Measurements from ENCODE around the gene TP53AIP1.

TP53AIP1 gene

DNA sequence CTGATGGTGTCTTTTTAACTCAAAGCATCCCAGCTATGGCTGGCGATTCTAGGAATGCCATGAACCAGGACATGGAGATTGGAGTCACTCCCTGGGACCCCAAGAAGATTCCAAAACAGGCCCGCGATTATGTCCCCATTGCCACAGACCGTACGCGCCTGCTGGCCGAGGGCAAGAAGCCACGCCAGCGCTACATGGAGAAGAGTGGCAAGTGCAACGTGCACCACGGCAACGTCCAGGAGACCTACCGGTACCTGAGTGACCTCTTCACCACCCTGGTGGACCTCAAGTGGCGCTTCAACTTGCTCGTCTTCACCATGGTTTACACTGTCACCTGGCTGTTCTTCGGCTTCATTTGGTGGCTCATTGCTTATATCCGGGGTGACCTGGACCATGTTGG is 31.4 kb downstream of the TP53AIP1 start:
- H3K36me3 Mint-ChIP-seq (ENCODE audit: low read depth): no peaks in the 10 kb centered on the region
- ATAC-seq: no peak
- DNase-seq: no peak
- peaks cover 38% of the 10 kb centered on the region for H3K27me3 Mint-ChIP-seq
- H3K4me3 Mint-ChIP-seq: no peak overlapping the region
- H3K27ac Mint-ChIP-seq: no peak overlapping the region
- peaks cover 6% of the 10 kb centered on the region for H3K4me1 Mint-ChIP-seq
- H3K9me3 Mint-ChIP-seq: no peaks in the 10 kb centered on the region

- Mint-ChIP-seq H3K27me3 (peaks cover 36% of the 10 kb centered on the region), H3K4me1 (peaks cover 9% of the 10 kb centered on the region), H3K36me3 (ENCODE audit: low read depth) (no peaks in the 10 kb centered on the region), H3K4me3 (no peak overlapping the region), H3K27ac (no peak overlapping the region), H3K9me3 (no peaks in the 10 kb centered on the region)
- ATAC-seq: no peak
- DNase-seq: no peak
Measured at GRCh38 chr11:128910576-128910975, 32.1 kb downstream of the TP53AIP1 start.

- no peak for DNase-seq
- Mint-ChIP-seq H3K4me1 (peaks cover 11% of the 10 kb centered on the region), H3K9me3 (no peaks in the 10 kb centered on the region), H3K36me3 (ENCODE audit: low read depth) (no peaks in the 10 kb centered on the region), H3K4me3 (no peak overlapping the region), H3K27ac (peak overlapping the region; percentile 33), H3K27me3 (peaks cover 36% of the 10 kb centered on the region)
- ATAC-seq: no peak
Measured at GRCh38 chr11:128909438-128910125, 33.1 kb downstream of the TP53AIP1 start.

DNA sequence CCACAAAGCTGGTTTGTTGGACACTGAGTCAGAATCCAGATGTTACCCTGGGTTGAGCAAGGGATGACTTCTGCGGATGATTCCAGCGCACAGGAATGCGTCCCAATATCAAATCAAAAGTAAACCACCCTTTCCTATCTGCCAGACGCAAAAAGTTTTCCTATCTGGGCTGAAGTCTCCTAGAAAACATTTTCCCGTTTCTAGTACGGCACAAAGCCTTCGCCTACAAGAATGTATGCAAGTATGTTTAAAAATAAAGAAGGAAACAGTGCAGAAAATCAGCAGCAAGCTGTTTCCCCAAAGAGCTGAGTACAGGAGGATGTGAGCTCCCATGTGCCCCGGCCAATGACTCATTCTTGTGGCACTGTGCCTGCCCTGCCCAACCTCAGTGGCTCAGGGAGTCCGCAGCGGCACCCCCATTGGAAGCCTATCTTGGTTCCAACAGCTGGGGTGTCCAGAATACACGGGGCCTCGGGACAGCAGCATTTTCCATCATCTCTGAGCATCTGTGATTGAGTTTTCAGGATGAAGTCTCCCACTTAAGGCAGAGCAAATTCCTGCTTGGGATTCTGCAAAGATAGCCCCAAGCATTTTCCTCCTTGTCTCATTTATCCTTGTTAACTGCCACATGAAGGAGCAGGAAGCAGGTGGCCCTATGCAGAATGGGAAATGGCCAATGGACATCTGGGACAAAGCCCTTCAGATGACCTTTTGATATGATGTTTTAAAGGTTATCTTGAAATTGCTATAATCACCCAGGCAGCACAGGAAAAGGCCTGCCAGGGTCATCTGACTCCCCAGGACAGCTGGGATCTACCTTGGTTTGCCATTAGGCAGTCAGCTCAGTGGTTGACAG is 34.1 kb downstream of the TP53AIP1 start:
- Mint-ChIP-seq H3K9me3 (no peaks in the 10 kb centered on the region), H3K27me3 (peaks cover 43% of the 10 kb centered on the region), H3K4me1 (peaks cover 16% of the 10 kb centered on the region), H3K36me3 (ENCODE audit: low read depth) (no peaks in the 10 kb centered on the region), H3K27ac (no peak overlapping the region), H3K4me3 (no peak overlapping the region)
- DNase-seq: no peak
- peak; percentile 33 for ATAC-seq

DNA sequence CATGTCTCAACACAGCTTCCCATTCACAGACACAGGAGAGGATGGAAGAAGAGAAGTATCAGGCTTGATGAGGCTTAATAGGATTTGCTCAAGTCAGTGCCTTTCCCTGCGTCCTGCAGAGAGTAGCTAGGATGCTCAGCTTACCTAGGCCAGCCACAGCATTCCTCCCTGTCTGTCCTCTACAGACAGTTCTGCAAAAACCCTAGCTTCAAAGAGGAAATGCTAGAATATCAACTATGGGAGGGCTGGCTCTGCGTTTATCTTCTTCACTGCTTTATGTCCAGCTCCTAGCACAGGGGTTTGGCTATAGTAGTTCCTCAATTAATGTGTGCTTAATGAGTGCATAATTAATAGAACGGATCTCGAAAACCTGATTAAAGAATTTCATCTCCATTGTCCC is 35.1 kb downstream of the TP53AIP1 start:
- H3K4me1 Mint-ChIP-seq: peaks cover 16% of the 10 kb centered on the region
- no peak overlapping the region for H3K27ac Mint-ChIP-seq
- ATAC-seq: no peak
- H3K4me3 Mint-ChIP-seq: no peak overlapping the region
- no peak for DNase-seq
- peaks cover 41% of the 10 kb centered on the region for H3K27me3 Mint-ChIP-seq
- H3K9me3 Mint-ChIP-seq: no peaks in the 10 kb centered on the region
- no peaks in the 10 kb centered on the region for H3K36me3 Mint-ChIP-seq (ENCODE audit: low read depth)

- no peak for DNase-seq
- Mint-ChIP-seq H3K4me3 (peak overlapping the region; percentile 72), H3K36me3 (ENCODE audit: low read depth) (no peaks in the 10 kb centered on the region), H3K27ac (no peak overlapping the region), H3K4me1 (peaks cover 16% of the 10 kb centered on the region), H3K27me3 (peaks cover 39% of the 10 kb centered on the region), H3K9me3 (no peaks in the 10 kb centered on the region)
- ATAC-seq: no peak
Measured at GRCh38 chr11:128906185-128907050, 36.3 kb downstream of the TP53AIP1 start.

GRCh38 chr11:128905345-128906184 is 37.1 kb downstream of the TP53AIP1 start:
- Mint-ChIP-seq H3K4me3 (peak overlapping the region; percentile 72), H3K27me3 (peaks cover 39% of the 10 kb centered on the region), H3K9me3 (no peaks in the 10 kb centered on the region), H3K27ac (no peak overlapping the region), H3K36me3 (ENCODE audit: low read depth) (no peaks in the 10 kb centered on the region), H3K4me1 (peaks cover 16% of the 10 kb centered on the region)
- peak; percentile 56 for DNase-seq
- ATAC-seq: peak; percentile 65

DNA sequence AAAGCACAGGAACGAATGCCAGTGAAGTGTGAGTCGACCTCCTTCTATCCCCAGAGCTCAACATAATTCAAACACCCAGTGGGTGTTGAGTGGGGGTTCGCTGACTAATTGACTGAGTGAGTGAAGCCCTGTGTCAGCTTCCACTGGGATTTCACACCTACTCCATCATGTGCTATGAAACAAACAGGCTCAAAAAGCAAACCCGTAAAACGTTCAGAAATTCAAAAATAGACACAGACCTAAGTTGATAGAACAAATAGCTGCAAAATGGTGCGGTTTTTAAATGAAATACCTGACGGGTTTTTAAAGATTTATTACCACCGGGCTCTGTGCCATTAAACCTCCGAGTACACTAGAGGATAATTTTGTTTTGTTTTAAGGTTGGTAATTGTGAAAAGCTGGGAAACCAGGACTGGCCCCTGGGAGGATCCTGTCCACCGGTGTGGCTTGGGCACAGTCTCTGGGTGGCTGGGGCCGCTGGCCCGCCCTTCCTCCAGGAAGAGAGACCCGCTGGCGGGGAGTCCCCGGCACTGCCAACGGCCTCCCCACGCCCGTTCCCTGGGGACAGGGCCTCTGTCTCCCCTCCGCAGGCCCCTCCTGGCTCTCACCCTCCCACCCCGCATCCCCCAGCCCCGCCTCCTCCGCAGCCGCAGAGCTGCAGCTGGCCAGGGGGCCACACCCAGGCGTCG is 37.9 kb downstream of the TP53AIP1 start:
- Mint-ChIP-seq H3K27ac (no peak overlapping the region), H3K27me3 (peaks cover 35% of the 10 kb centered on the region), H3K4me3 (peak overlapping the region; percentile 61), H3K4me1 (peaks cover 16% of the 10 kb centered on the region), H3K9me3 (no peaks in the 10 kb centered on the region), H3K36me3 (ENCODE audit: low read depth) (no peaks in the 10 kb centered on the region)
- ATAC-seq: peak; percentile 18
- DNase-seq: no peak

DNA sequence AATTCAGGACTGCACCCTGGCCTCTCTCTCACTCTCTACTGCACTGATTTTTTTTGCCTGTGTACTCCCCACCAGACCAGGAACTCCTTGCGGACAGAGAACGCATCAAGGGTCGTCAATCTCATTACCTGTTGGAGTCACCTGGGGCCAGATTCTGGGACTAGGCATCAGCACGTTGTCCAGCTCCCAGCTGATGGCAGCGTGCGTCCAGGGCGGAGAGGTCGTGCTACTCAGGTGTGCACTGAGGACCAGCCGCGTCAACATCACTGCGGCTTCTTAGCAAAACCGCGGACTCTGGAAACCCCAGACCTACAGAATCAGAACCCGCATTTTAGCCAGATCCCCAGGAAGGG is 38.4 kb downstream of the TP53AIP1 start:
- no peak for DNase-seq
- H3K27me3 Mint-ChIP-seq: peaks cover 29% of the 10 kb centered on the region
- no peak overlapping the region for H3K27ac Mint-ChIP-seq
- H3K4me3 Mint-ChIP-seq: peak overlapping the region; percentile 61
- no peak for ATAC-seq
- no peaks in the 10 kb centered on the region for H3K36me3 Mint-ChIP-seq (ENCODE audit: low read depth)
- H3K4me1 Mint-ChIP-seq: peaks cover 16% of the 10 kb centered on the region
- no peaks in the 10 kb centered on the region for H3K9me3 Mint-ChIP-seq

DNA sequence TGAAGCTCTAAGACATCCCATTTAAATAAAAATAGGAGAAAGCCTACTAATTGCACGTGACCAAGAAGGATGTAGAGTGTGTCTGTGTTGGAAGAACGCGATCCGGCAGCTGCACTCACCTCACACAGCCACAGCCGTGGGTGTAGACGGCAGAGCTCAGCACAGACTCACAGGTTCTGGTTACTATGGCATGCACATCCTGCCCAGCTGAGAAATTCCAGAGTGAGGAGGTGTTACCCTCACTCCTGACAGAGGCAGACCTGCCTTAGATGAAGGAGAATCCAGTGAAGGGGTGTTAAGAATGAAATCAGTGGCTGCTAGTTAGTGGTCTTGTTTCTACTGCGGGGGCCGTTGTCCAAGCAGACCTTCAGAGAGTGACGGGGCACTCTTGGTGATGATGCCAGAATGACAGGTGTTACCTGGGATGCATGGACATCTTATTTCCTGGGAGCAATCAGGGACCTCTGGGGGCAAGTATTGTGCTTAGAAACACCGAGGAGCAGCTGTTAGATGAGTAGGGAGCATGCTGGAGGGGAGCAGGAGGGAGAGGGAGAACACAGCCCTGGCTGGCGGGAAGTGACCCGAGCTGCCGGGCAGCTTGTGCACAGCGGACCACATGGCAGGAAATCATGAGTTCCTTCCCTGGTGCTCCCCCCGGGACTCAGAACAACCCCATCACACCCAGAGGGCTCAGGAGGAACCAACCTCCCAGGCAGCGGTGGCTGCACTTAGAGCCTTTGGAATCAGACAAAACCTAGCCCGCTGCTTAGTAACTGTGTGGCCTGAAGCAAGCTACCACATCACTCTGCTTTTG is 39.2 kb downstream of the TP53AIP1 start:
- Mint-ChIP-seq H3K9me3 (no peaks in the 10 kb centered on the region), H3K4me3 (no peak overlapping the region), H3K36me3 (ENCODE audit: low read depth) (no peaks in the 10 kb centered on the region), H3K27ac (no peak overlapping the region), H3K4me1 (peaks cover 13% of the 10 kb centered on the region), H3K27me3 (peaks cover 24% of the 10 kb centered on the region)
- no peak for ATAC-seq
- DNase-seq: no peak

DNA sequence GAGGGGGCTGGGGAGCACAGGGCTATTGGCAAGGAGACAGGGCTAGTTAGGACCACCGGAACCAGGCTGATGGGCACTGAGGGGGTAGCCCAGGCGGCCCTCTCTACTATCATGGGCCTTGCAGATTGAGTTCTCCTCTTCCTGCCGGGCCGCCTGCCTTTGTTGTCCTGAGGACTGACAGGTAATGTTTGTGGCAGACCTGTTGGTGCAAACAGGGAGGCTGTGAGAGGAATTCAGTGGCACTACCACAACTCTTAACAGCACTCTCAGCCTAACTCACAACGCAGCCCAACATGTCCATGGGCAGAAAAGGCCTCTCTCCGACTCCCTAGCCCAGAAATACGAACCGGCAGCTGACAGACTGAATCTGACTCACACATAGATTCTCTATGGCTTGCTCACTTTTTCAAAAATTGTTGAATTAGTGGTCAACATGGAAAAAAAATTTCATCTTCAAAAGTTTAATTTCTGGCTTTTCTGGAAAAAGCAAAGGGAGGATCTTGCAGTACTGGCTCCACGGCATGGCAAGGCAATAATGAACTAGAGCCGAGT is 40.1 kb downstream of the TP53AIP1 start:
- Mint-ChIP-seq H3K4me3 (no peak overlapping the region), H3K36me3 (ENCODE audit: low read depth) (no peaks in the 10 kb centered on the region), H3K9me3 (no peaks in the 10 kb centered on the region), H3K27ac (no peak overlapping the region), H3K27me3 (peaks cover 16% of the 10 kb centered on the region), H3K4me1 (peaks cover 11% of the 10 kb centered on the region)
- DNase-seq (no peak), ATAC-seq (no peak)

DNA sequence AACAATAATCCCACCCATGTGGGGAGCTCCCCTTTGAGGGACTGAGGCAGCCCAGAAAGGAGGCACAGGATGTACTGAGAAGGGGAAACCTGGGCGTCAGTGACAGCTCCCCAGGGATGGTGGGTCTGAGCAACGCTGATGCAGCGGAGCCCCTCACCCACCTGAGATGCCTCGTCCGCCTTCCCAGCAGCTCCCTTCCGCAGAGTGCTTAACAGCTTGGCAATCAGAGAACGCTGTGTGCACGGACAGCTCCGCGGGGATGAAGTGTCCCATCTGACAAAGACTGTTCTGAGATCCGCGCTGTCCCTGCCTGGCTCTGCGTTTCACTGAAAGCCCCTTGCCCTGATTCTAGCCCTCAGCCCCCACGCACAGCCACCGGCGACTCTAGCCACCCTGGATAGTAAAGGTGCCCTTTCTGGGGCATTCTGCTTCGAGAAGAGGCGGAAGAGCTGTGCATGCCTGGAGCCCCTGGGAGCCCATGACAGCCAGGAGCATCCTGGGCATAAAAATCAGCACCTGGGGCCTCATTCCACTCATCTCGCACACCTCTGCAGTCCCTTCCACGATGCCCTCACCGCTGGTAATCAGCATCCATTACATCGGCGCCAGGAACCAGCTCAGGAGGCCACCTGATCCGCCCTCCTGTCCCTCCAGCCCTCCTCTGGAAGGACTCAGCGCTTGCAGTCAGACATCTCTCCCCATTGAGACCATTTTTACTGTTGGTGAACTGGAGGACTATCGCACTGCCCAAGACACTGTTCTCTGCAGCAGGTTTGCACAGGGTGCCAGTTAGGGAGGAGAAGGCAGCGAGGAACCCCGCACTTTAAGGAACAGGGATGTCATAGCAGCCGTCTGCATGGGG is 40.8 kb downstream of the TP53AIP1 start:
- H3K4me1 Mint-ChIP-seq: peaks cover 11% of the 10 kb centered on the region
- H3K36me3 Mint-ChIP-seq (ENCODE audit: low read depth): no peaks in the 10 kb centered on the region
- ATAC-seq: no peak
- no peak overlapping the region for H3K27ac Mint-ChIP-seq
- no peak overlapping the region for H3K4me3 Mint-ChIP-seq
- no peak for DNase-seq
- H3K27me3 Mint-ChIP-seq: peaks cover 16% of the 10 kb centered on the region
- no peaks in the 10 kb centered on the region for H3K9me3 Mint-ChIP-seq

Measured in activated naive CD8-positive, alpha-beta T cell treated with anti-CD3 and anti-CD28 coated beads, Interleukin-2, amount 50 U/mL, for 24 hours (primary cell).